HG03095 (cell line): ENCODE data around the gene SEMA3B.
A peak's percentile ranks its signal among the peaks of the same experiment; 100 is the strongest.
"Not testable (repeated sequence)": the region's sequence is repeated elsewhere in the genome, so short reads cannot be mapped to it uniquely, and the experiment has no call there.

Source experiments
- ATAC-seq: cut with Tn5 transposase; IDR thresholded peaks from one replicate; pipeline ENCODE4 v1.9.1; 2021; ENCODE audit warnings: moderate library complexity; ENCODE audit not compliant: unreplicated experiment

Gene SEMA3B

DNA sequence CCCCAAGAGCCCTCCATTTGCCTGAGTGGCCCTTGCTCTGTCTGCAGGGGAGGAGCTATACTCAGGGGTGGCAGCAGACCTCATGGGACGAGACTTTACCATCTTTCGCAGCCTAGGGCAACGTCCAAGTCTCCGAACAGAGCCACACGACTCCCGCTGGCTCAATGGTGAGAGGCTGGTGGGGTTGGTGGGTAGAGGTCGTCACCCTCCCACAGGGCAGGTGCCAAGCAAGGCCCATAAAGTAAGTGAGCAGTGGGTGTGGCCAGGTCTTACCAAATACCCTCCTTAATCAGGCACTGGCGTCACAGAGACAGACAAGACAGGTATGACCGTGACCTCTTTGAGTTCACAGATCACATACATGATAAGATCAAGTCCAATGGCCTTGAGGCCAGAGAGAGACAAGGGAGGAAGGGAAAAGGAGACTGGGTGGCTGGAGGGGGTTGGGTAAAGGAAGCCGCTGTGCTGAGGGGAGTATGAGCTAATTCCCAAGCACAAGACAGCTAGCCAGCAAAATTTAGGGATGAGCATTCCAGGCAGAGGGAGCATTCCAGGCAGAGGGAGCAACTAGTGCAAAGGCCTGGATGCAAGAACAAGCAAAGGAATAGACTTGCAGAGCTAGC, 2.5 kb downstream of the SEMA3B start:
- no peak for ATAC-seq

- not testable (repeated sequence) for ATAC-seq
These were observed 3.6 kb downstream of the SEMA3B start for GRCh38 chr3:50272538-50272910.

- ATAC-seq = peak; percentile 81
These were observed 4.2 kb downstream of the SEMA3B start for GRCh38 chr3:50272911-50273688.

DNA sequence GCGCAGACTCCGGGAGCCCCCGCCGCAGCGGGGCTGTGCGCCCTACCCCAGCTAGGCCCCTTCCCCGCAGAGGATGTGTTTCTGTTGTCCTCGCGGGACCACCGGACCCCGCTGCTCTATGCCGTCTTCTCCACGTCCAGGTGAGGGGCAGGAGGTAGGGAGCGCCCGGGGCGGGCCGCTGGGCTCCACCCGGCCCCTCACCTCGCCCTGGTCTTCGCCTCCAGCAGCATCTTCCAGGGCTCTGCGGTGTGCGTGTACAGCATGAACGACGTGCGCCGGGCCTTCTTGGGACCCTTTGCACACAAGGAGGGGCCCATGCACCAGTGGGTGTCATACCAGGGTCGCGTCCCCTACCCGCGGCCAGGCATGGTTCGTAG, 4.7 kb downstream of the SEMA3B start:
- no peak for ATAC-seq

DNA sequence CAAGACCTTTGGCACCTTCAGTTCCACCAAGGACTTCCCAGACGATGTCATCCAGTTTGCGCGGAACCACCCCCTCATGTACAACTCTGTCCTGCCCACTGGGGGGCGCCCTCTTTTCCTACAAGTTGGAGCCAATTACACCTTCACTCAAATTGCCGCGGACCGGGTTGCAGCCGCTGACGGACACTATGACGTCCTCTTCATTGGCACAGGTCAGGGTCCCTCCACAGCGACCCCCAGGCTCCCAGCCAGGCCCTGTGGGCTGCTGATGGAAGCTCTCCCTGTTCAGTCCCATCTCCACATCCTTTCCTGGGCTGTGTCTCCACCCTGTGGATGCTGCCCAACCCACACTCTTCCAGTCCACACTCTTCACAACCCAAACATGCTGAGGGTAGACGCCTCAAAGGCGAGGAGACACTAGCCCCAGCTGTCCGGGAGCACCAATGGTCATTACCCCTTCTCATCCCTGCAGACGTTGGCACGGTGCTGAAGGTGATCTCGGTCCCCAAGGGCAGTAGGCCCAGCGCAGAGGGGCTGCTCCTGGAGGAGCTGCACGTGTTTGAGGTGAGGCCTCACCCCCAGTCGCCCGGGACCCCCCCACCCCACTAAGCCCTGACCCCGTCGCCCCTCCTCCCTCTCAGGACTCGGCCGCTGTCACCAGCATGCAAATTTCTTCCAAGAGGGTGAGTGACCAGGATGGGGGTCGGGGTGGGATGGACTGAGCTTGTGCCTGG, 5.6 kb downstream of the SEMA3B start:
- ATAC-seq = no peak

GRCh38 chr3:50275141-50275995, 6.4 kb downstream of the SEMA3B start:
- ATAC-seq = no peak

GRCh38 chr3:50275996-50276761, 7.2 kb downstream of the SEMA3B start:
- ATAC-seq = no peak

GRCh38 chr3:50276762-50277101, 7.8 kb downstream of the SEMA3B start:
- ATAC-seq = no peak

GRCh38 chr3:50278123-50278879, 9.4 kb downstream of the SEMA3B start:
- no peak for ATAC-seq

GRCh38 chr3:50278880-50279224, 9.9 kb downstream of the SEMA3B start, which contains the start of gene LSMEM2:
TSS of gene LSMEM2 (plus strand) at chr3:50279087. CDS start at chr3:50279114, 27 bp downstream.
- ATAC-seq = no peak

- ATAC-seq = no peak
These were observed 10.5 kb downstream of the SEMA3B start for GRCh38 chr3:50279255-50280016.

DNA sequence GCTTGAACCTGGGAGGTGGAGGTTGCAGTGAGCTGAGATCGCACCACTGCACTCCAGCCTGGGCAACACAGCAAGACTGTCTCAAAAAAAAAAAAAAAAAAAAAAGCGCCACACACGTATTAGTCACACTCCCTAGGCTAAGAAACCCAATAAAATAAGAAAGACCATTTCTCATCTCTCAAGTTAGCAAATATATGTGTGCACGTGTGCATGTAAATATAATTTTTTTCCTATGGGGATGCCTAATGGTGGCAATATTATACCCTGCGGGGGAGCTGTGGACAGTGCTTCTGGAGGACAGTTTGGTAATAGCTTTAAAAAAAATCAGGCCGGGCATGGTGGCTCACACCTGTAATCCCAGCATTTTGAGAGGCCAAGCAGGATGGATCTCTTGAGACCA, 15.2 kb downstream of the SEMA3B start:
- ATAC-seq = not testable (repeated sequence)

GRCh38 chr3:50286322-50287227, 17.6 kb downstream of the SEMA3B start:
- ATAC-seq = no peak

GRCh38 chr3:50287262-50287661, 18.3 kb downstream of the SEMA3B start:
- no peak for ATAC-seq

DNA sequence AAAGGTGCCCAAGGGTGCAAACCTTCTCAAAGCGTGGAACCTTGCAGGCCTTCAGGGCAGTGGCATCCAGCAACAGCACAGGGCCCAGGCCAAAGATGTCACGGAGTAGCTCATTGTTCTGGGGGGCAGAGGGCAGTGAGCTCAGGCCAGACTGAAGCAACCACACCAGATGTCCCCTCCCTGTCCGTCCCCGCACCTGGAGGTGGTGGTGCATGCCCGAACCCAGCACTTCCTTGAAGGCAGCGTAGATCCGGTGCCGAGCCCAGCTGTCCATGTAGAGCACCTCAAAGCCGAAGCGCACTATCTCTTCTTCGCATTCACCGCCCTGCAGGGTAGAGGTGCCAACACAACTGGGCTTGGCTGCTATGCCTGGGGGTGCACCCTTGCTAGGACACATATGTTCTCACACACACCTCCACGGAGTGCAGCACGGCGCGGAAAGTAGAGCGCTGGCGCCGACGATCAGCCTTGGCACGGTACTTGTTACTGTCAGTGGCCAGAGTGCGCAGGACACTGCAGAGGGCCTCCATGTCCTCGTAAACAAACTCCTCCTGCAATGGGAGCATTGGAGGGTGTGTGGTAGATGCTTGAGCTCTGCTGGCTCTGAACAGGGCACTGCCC, 19.6 kb downstream of the SEMA3B start:
- no peak for ATAC-seq

DNA sequence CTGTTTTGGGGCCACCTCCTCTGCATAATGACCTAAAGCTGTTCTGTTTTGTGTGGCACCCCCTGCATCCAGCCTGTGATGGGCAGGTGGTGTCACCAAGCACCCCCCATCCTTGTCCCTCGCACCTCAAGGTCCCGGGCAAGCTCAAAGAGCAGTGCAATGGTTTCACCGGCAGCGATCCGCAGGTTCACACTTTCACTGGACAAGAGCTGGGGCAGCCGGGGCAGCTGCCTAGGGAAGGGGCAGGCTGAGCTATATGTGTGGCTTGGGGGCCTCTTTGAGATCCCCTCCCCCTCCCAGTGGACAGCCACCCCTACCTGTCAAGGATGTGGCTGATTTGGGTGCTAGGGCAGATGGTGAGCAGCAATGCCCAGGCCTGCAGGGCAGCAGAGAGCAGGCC, 20.2 kb downstream of the SEMA3B start:
- ATAC-seq = no peak

- no peak for ATAC-seq
These were observed 21.3 kb downstream of the SEMA3B start for GRCh38 chr3:50290161-50290641.
